SH-SY5Y (cell line): Measurements from ENCODE around the gene DLL3.

Experiments used
- GATA2 ChIP-seq: IDR thresholded peaks from 2 replicates; pipeline ENCODE4 v1.6.1; 2011; ENCODE audit warnings: mild to moderate bottlenecking, low read depth, low read length
- GATA3 ChIP-seq: IDR thresholded peaks from 2 replicates; pipeline ENCODE4 v1.6.1; 2011; ENCODE audit warnings: low read depth, mild to moderate bottlenecking, low read length, moderate library complexity

GRCh38 chr19:39472746-39473442 is 25.9 kb upstream of the DLL3 start:
- no peak for TF ChIP-seq GATA3
- no peak for TF ChIP-seq GATA2
